ENCODE results near the gene OSR1.

Gene OSR1

DNA sequence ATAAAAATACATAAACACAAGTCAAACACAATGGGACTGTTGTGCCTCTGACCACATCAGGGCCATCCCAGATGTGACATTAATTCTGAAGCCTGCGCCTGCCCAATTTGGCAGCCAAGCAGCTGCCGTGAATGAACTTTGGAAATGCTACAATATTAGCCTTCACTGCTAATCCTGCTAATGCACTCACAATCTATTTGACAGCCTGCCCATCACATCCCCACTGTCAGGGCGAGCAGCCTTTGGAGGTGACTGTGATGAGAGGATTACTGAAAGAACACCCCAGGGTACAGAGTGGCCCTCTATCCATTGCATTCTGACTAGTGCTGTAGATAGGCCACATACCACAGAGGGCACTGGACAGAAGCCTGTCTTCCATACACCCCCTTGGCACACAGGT is 21.6 kb downstream of the OSR1 start:
- TF ChIP-seq, protein P1, sequence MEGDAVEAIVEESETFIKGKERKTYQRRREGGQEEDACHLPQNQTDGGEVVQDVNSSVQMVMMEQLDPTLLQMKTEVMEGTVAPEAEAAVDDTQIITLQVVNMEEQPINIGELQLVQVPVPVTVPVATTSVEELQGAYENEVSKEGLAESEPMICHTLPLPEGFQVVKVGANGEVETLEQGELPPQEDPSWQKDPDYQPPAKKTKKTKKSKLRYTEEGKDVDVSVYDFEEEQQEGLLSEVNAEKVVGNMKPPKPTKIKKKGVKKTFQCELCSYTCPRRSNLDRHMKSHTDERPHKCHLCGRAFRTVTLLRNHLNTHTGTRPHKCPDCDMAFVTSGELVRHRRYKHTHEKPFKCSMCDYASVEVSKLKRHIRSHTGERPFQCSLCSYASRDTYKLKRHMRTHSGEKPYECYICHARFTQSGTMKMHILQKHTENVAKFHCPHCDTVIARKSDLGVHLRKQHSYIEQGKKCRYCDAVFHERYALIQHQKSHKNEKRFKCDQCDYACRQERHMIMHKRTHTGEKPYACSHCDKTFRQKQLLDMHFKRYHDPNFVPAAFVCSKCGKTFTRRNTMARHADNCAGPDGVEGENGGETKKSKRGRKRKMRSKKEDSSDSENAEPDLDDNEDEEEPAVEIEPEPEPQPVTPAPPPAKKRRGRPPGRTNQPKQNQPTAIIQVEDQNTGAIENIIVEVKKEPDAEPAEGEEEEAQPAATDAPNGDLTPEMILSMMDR (conservative IDR thresholded peaks at IDR 0.05; ENCODE audit: low read depth, low read length), result no peak
- no peak for DNase-seq (ENCODE audit: low read depth)
- H3K4me3 ChIP-seq (ENCODE audit: low read depth, low read length), result no peak overlapping the region

DNA sequence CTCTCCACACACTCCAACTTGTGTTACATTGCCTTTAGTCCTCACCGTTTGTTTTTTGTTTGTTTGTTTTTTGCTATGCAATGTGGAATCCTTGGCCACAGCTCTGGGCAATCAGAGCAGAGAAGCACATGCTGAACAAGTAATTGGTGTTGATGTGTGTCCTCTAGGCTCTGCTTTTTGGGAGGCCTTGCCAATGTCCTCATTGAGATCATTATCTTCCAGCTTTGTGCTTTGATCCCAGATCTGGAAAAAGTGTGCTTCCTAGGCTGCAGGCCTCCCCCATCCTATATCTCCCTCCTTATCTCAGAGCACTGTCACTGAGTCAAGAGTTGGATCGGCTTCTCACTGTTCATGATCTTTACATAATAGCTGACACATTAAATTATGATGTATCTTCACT is 25.9 kb downstream of the OSR1 start:
- DNase-seq (ENCODE audit: low read depth), result no peak
- TF ChIP-seq, protein P1 (conservative IDR thresholded peaks at IDR 0.05; ENCODE audit: low read depth, low read length), result no peak
- H3K4me3 ChIP-seq (ENCODE audit: low read depth, low read length), result no peak overlapping the region

- no peak for DNase-seq (ENCODE audit: low read depth)
- H3K4me3 ChIP-seq (ENCODE audit: low read depth, low read length), result no peak overlapping the region
- TF ChIP-seq, protein P1 (conservative IDR thresholded peaks at IDR 0.05; ENCODE audit: low read depth, low read length), result no peak
Measured at GRCh38 chr2:19331450-19331849, 27.0 kb downstream of the OSR1 start.

- TF ChIP-seq, protein P1 (conservative IDR thresholded peaks at IDR 0.05; ENCODE audit: low read depth, low read length), result no peak
- DNase-seq (ENCODE audit: low read depth), result no peak
- H3K4me3 ChIP-seq (ENCODE audit: low read depth, low read length), result no peak overlapping the region
Measured at GRCh38 chr2:19330436-19330835, 28.0 kb downstream of the OSR1 start.

DNA sequence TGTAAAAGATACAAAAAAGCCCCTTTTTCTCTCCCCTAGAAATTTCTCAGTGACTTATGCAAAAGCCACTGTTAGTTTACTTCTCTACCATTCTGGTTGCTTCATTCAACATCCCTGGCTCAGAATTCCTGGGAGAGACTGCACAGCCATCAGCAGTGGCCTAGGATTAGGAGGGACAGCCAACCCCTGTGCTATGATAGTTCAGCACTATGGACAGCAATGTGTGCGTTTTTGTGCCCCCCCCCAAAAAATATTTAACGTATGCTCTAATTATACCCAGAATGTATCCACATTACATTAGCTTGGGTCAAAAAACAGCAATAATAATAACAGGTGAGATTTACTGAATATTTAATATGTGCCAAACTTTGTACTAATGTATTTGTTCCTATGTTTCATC is 29.0 kb downstream of the OSR1 start:
- no peak overlapping the region for H3K4me3 ChIP-seq (ENCODE audit: low read depth, low read length)
- TF ChIP-seq, protein P1 (conservative IDR thresholded peaks at IDR 0.05; ENCODE audit: low read depth, low read length), result no peak
- DNase-seq (ENCODE audit: low read depth), result no peak

- no peak for DNase-seq (ENCODE audit: low read depth)
- H3K4me3 ChIP-seq (ENCODE audit: low read depth, low read length), result no peak overlapping the region
- TF ChIP-seq, protein P1 (conservative IDR thresholded peaks at IDR 0.05; ENCODE audit: low read depth, low read length), result no peak
Measured at GRCh38 chr2:19327496-19327895, 30.9 kb downstream of the OSR1 start.

GRCh38 chr2:19321946-19322345 is 36.5 kb downstream of the OSR1 start:
- no peak overlapping the region for H3K4me3 ChIP-seq (ENCODE audit: low read depth, low read length)
- DNase-seq (ENCODE audit: low read depth), result peak; percentile 28
- TF ChIP-seq, protein P1 (conservative IDR thresholded peaks at IDR 0.05; ENCODE audit: low read depth, low read length), result no peak

Measured in choroid plexus epithelial cell (primary cell).